COR-L47 (cell line): Measurements from ENCODE around the gene VEGFD.
"Not testable (repeated sequence)": the region's sequence is repeated elsewhere in the genome, so short reads cannot be mapped to it uniquely, and the experiment has no call there.

ENCODE experiments used
- DNase-seq: peaks from one replicate; lab custom pipeline; 2025; lab: John Stamatoyannopoulos, UW

VEGFD gene

GRCh38 chrX:15305899-15306298 lies 78.3 kb downstream of the VEGFD start:
- DNase-seq, result not testable (repeated sequence)

- no peak for DNase-seq
Observed at GRCh38 chrX:15301924-15302323, 82.3 kb downstream of the VEGFD start.

- DNase-seq, result no peak
Observed at GRCh38 chrX:15299941-15300851, 84.0 kb downstream of the VEGFD start.

- no peak for DNase-seq
Observed at GRCh38 chrX:15298780-15299179, 85.4 kb downstream of the VEGFD start.

- DNase-seq, result no peak
Observed at GRCh38 chrX:15298201-15298600, 86.0 kb downstream of the VEGFD start.
